Activated T-helper 1 cell treated with Interleukin-2 at 50 U/mL for 16 hours (primary cell): ENCODE results near the gene GAGE12G.
"Not testable (repeated sequence)": the region's sequence is repeated elsewhere in the genome, so short reads cannot be mapped to it uniquely, and the experiment has no call there.

Experiments used
- DNase-seq: peaks from one replicate; pipeline ENCODE4 v3.0.0-alpha.2; 2020; ENCODE audit warnings: low read depth

GAGE12G gene, protein sequence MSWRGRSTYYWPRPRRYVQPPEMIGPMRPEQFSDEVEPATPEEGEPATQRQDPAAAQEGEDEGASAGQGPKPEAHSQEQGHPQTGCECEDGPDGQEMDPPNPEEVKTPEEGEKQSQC

DNA sequence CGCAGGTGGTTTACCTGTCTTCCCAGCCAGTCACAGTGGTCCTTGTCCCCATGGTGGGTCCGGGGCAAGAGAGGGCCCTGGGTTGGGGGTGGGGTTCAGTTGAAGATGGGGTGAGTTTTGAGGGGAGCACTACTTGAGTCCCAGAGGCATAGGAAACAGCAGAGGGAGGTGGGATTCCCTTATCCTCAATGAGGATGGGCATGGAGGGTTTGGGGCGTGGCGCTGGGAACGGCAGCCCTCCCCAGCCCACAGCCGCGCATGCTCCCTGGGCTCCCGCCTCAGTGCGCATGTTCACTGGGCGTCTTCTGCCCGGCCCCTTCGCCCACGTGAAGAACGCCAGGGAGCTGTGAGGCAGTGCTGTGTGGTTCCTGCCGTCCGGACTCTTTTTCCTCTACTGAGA, at the start of gene GAGE12G:
Gene GAGE12G, plus strand, starts transcription at position 301 of the 400 bp plus-strand sequence. CDS start 1,155 bp downstream, outside the sequence.
- not testable (repeated sequence) for DNase-seq

DNA sequence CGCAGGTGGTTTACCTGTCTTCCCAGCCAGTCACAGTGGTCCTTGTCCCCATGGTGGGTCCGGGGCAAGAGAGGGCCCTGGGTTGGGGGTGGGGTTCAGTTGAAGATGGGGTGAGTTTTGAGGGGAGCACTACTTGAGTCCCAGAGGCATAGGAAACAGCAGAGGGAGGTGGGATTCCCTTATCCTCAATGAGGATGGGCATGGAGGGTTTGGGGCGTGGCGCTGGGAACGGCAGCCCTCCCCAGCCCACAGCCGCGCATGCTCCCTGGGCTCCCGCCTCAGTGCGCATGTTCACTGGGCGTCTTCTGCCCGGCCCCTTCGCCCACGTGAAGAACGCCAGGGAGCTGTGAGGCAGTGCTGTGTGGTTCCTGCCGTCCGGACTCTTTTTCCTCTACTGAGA, 38.3 kb upstream of the GAGE12G start, which contains the start of gene GAGE12C:
Gene GAGE12C, plus strand, starts transcription at position 301 of the 400 bp plus-strand sequence. CDS start 1,155 bp downstream, outside the sequence.
- not testable (repeated sequence) for DNase-seq

DNA sequence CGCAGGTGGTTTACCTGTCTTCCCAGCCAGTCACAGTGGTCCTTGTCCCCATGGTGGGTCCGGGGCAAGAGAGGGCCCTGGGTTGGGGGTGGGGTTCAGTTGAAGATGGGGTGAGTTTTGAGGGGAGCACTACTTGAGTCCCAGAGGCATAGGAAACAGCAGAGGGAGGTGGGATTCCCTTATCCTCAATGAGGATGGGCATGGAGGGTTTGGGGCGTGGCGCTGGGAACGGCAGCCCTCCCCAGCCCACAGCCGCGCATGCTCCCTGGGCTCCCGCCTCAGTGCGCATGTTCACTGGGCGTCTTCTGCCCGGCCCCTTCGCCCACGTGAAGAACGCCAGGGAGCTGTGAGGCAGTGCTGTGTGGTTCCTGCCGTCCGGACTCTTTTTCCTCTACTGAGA, 28.8 kb upstream of the GAGE12G start, which contains the start of gene GAGE12D:
Gene GAGE12D, plus strand, starts transcription at position 301 of the 400 bp plus-strand sequence. CDS start 1,155 bp downstream, outside the sequence.
- not testable (repeated sequence) for DNase-seq

DNA sequence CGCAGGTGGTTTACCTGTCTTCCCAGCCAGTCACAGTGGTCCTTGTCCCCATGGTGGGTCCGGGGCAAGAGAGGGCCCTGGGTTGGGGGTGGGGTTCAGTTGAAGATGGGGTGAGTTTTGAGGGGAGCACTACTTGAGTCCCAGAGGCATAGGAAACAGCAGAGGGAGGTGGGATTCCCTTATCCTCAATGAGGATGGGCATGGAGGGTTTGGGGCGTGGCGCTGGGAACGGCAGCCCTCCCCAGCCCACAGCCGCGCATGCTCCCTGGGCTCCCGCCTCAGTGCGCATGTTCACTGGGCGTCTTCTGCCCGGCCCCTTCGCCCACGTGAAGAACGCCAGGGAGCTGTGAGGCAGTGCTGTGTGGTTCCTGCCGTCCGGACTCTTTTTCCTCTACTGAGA, 19.2 kb upstream of the GAGE12G start, which contains the start of gene GAGE12E:
Gene GAGE12E, plus strand, starts transcription at position 301 of the 400 bp plus-strand sequence. CDS start 1,155 bp downstream, outside the sequence.
- not testable (repeated sequence) for DNase-seq

DNA sequence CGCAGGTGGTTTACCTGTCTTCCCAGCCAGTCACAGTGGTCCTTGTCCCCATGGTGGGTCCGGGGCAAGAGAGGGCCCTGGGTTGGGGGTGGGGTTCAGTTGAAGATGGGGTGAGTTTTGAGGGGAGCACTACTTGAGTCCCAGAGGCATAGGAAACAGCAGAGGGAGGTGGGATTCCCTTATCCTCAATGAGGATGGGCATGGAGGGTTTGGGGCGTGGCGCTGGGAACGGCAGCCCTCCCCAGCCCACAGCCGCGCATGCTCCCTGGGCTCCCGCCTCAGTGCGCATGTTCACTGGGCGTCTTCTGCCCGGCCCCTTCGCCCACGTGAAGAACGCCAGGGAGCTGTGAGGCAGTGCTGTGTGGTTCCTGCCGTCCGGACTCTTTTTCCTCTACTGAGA, 9.7 kb upstream of the GAGE12G start, which contains the start of gene GAGE12F:
Gene GAGE12F, plus strand, starts transcription at position 301 of the 400 bp plus-strand sequence. CDS start 1,155 bp downstream, outside the sequence.
- not testable (repeated sequence) for DNase-seq

DNA sequence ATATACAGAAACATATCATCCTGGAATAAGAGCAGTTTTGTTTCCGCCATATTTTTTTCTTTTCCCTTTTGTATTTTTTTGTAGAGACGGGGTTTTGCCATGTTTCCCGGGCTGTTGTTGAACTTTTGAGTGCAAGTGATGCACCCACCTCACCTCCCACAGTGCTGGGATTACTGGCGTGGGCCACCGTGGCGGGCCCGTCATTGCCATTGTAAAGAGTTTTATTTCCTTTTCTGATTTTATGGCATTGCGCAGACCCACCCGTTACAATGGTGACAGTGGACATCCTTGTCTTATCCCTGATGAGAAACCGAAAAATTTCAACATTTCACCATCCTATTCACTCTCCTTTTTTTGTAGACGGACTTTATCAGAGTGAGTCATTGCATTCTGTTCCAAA, 1.5 kb upstream of the GAGE12G start:
- DNase-seq = not testable (repeated sequence)

DNA sequence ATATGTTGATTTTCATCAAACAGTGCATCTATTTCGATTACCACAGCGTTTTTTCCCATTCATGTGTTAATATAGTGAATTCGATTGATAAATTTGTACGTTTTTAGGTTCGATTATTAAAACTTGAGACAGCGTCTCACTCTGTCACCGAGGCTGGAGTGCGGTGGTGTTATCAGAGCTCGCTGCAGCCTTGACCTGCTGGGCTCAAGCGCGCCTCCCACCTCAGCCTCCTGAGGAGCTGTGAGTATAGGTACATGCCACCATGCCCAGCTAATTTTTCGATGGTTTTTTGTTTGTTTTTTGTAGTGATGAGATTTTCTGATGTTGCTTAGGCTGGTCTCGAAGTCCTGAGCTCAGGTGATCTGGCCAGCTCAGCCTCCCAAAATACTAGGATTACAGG, 1.0 kb upstream of the GAGE12G start:
- not testable (repeated sequence) for DNase-seq

DNA sequence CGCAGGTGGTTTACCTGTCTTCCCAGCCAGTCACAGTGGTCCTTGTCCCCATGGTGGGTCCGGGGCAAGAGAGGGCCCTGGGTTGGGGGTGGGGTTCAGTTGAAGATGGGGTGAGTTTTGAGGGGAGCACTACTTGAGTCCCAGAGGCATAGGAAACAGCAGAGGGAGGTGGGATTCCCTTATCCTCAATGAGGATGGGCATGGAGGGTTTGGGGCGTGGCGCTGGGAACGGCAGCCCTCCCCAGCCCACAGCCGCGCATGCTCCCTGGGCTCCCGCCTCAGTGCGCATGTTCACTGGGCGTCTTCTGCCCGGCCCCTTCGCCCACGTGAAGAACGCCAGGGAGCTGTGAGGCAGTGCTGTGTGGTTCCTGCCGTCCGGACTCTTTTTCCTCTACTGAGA, 9.4 kb downstream of the GAGE12G start, which contains the start of gene GAGE12H:
Gene GAGE12H, plus strand, starts transcription at position 301 of the 400 bp plus-strand sequence. CDS start 1,155 bp downstream, outside the sequence.
- not testable (repeated sequence) for DNase-seq

DNA sequence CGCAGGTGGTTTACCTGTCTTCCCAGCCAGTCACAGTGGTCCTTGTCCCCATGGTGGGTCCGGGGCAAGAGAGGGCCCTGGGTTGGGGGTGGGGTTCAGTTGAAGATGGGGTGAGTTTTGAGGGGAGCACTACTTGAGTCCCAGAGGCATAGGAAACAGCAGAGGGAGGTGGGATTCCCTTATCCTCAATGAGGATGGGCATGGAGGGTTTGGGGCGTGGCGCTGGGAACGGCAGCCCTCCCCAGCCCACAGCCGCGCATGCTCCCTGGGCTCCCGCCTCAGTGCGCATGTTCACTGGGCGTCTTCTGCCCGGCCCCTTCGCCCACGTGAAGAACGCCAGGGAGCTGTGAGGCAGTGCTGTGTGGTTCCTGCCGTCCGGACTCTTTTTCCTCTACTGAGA, 19.0 kb downstream of the GAGE12G start, which contains the start of gene GAGE2A:
Gene GAGE2A, plus strand, starts transcription at position 301 of the 400 bp plus-strand sequence. CDS start 1,155 bp downstream, outside the sequence.
- not testable (repeated sequence) for DNase-seq

DNA sequence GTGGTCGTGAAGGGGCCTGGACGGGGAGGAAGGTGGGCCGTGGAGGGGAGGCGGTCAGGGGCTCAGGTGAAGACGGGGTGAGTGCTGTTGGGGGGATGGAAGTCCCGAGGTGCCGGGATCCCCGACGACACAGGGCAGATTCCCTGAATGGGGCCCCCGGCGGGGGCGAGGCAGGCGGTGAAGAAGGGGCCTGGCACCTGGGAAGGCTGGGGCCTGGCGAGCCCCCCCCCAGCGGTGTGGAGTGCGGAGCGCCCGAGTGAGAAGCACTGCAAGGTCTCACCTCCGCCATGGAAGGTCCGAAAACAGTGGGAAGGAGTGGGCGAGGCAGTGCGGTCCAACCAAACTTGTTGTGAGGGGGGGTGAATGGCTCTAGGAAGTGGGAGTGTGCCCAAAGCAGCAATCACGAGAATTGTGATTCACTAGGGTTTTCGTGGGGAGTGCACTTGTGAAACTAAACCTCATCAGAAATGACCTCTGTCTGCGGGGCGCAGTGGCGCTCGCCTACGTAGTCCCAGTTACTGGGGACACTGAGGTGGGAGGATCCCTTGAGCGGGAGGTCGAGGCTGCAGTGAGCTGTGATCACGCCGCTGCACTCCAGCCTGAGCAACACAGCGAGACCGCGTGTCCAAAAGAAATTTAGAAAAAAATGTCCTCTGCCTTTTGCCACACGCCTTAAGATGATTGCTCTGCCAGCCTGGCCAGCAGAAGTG, 19.7 kb downstream of the GAGE12G start:
- DNase-seq = not testable (repeated sequence)

DNA sequence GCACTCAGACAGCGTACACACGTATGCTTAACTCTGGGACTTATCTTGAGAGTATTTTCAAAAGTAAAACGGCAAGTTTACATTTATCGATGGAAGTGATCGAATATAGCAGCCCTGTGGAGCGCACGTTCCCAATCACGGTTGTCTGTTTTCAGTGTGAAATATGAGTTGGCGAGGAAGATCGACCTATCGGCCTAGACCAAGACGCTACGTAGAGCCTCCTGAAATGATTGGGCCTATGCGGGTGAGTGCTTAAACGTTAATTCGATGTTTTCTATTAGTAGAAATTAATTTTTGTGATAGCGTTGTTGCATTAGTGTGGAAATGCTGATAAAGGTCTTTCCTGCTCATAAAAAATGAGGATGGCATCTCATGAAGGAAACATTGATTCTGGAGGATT, 20.3 kb downstream of the GAGE12G start:
- not testable (repeated sequence) for DNase-seq

DNA sequence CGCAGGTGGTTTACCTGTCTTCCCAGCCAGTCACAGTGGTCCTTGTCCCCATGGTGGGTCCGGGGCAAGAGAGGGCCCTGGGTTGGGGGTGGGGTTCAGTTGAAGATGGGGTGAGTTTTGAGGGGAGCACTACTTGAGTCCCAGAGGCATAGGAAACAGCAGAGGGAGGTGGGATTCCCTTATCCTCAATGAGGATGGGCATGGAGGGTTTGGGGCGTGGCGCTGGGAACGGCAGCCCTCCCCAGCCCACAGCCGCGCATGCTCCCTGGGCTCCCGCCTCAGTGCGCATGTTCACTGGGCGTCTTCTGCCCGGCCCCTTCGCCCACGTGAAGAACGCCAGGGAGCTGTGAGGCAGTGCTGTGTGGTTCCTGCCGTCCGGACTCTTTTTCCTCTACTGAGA, 28.5 kb downstream of the GAGE12G start, which contains the start of gene GAGE1:
Gene GAGE1, plus strand, starts transcription at position 301 of the 400 bp plus-strand sequence. CDS start 1,155 bp downstream, outside the sequence.
- not testable (repeated sequence) for DNase-seq

DNA sequence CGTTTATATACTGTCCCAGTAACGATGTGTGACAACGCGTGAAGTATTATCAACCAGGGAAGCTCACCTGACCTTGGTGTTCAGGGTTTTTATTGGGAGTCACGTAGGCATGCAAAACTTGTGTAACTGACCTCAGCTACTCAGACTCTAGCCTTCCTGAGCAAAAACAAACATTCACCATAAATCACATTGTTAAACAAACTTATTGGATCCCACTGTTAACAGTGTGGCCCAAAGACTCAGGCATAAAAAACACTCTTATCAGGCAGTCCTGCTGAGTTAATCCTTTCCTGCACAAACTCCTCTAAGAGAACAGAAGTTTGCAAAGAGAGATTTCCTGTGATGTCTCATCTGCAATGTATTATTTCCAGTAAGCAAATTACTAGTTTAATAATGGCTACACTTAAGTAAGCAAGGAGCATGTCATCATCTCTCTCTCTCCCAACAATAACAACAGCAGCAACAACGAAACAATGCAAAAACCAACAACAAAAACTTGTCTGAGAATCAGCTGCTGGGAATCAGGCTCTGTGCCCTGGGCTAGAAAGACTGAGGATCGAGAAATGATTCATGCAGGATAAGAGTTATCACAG, 40.6 kb downstream of the GAGE12G start:
- no peak for DNase-seq

DNA sequence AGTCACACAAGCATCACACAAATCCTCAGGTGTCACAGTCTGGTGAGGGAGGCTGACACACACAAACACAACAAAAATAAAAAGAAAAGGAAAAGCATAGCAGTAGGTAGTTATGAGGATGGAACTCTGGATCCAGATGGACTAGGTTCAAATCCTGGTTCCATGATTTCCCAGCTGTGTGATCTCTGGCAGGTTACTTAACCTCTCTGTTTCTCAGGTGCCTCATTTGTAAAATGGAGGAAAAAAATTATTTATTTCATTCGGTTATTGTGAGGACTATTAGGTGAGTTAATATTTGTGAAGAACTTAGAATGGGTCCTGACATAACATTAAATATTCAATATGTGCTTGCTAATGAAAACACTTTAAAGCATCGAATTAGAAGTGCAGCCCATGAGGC, 48.4 kb downstream of the GAGE12G start:
- no peak for DNase-seq
